ENCODE results near the gene MCHR1.

- TF ChIP-seq EZH2phosphoT487 (IDR thresholded peaks at IDR 0.05) (no peak), CTCF (IDR thresholded peaks at IDR 0.05) (no peak), EZH2 (IDR thresholded peaks at IDR 0.05) (no peak)
Measured at GRCh38 chr22:40712311-40712710, 33.0 kb downstream of the MCHR1 start.
